ENCODE results near the gene EGFR. TPM values are rescaled to one million over a fixed set of nuclear protein-coding genes. Genes with fewer than 3 reads are reported as not detected.

Gene EGFR
- total and polyA plus RNA-seq, 4 experiments from 2014 or later, result not detected

- Histone ChIP-seq H3K9me3 (ENCODE audit: control insufficient read depth in 1 of 2, low read length in 2 of 2) (no peaks in the 10 kb centered on the region), H3K27ac (ENCODE audit: low read depth, low read length) (no peak overlapping the region), H3K36me3 (ENCODE audit: insufficient read depth, low read length) (no peaks in the 10 kb centered on the region), H3K4me1 (ENCODE audit: insufficient read depth, low read length) (no peaks in the 10 kb centered on the region), H3K4me3 (ENCODE audit: low read length in 2 of 2) (no peak overlapping the region), H3K27me3 (ENCODE audit: insufficient read depth, low read length) (no peaks in the 10 kb centered on the region)
- ChIA-PET CTCF (ENCODE audit: partially characterized antibody) (no interaction called here), POLR2A (ENCODE audit: partially characterized antibody) (interaction anchor here (1.1 kb wide), 1 partner anchor 8 kb away, joined by 3 read pairs; no protein-coding TSS in a partner anchor)
- no peak for DNase-seq
- no peaks in the 10 kb centered on the region for H3K36me3 Mint-ChIP-seq
- H3K27me3 Mint-ChIP-seq, result peaks cover 2 to 7% of the 10 kb centered on the region in 2 donors
- H3K4me1 Mint-ChIP-seq, result no peaks in the 10 kb centered on the region
- no peak overlapping the region for H3K27ac Mint-ChIP-seq
- no peaks in the 10 kb centered on the region for H3K9me3 Mint-ChIP-seq
- intact Hi-C loops (cut with micrococcal nuclease), result no loop called here
- H3K4me3 Mint-ChIP-seq, result no peak overlapping the region
Observed at GRCh38 chr7:55157764-55158105, 138.9 kb downstream of the EGFR start.

GRCh38 chr7:55158541-55159382 is 139.9 kb downstream of the EGFR start:
- no peaks in the 10 kb centered on the region for H3K4me1 ChIP-seq (ENCODE audit: insufficient read depth, low read length)
- intact Hi-C loops (cut with micrococcal nuclease), result no loop called here
- POLR2A ChIA-PET (ENCODE audit: partially characterized antibody), result no interaction called here
- H3K27me3 Mint-ChIP-seq, result peaks cover 2 to 7% of the 10 kb centered on the region in 2 donors
- no peak overlapping the region for H3K4me3 ChIP-seq (ENCODE audit: low read length in 2 of 2)
- CTCF ChIA-PET (ENCODE audit: partially characterized antibody), result no interaction called here
- no peaks in the 10 kb centered on the region for H3K9me3 Mint-ChIP-seq
- no peaks in the 10 kb centered on the region for H3K36me3 Mint-ChIP-seq
- no peaks in the 10 kb centered on the region for H3K36me3 ChIP-seq (ENCODE audit: insufficient read depth, low read length)
- no peaks in the 10 kb centered on the region for H3K27me3 ChIP-seq (ENCODE audit: insufficient read depth, low read length)
- no peaks in the 10 kb centered on the region for H3K4me1 Mint-ChIP-seq
- no peak overlapping the region for H3K27ac ChIP-seq (ENCODE audit: low read depth, low read length)
- H3K9me3 ChIP-seq (ENCODE audit: control insufficient read depth in 1 of 2, low read length in 2 of 2), result no peaks in the 10 kb centered on the region
- no peak for DNase-seq
- H3K4me3 Mint-ChIP-seq, result no peak overlapping the region
- no peak overlapping the region for H3K27ac Mint-ChIP-seq

GRCh38 chr7:55160539-55160938 is 141.7 kb downstream of the EGFR start:
- no peaks in the 10 kb centered on the region for H3K36me3 Mint-ChIP-seq

GRCh38 chr7:55161154-55161687 is 142.4 kb downstream of the EGFR start:
- ChIA-PET POLR2A (ENCODE audit: partially characterized antibody) (no interaction called here), CTCF (ENCODE audit: partially characterized antibody) (no interaction called here)
- Histone ChIP-seq H3K4me3 (ENCODE audit: low read length in 2 of 2) (no peak overlapping the region), H3K9me3 (ENCODE audit: control insufficient read depth in 1 of 2, low read length in 2 of 2) (no peaks in the 10 kb centered on the region), H3K4me1 (ENCODE audit: insufficient read depth, low read length) (no peaks in the 10 kb centered on the region), H3K27ac (ENCODE audit: low read depth, low read length) (no peak overlapping the region), H3K27me3 (ENCODE audit: insufficient read depth, low read length) (no peaks in the 10 kb centered on the region), H3K36me3 (ENCODE audit: insufficient read depth, low read length) (no peaks in the 10 kb centered on the region)
- peaks cover 0 to under 1% (median 0%) of the 10 kb centered on the region in 8 donors for H3K9me3 Mint-ChIP-seq
- H3K36me3 Mint-ChIP-seq, result no peaks in the 10 kb centered on the region
- no peak overlapping the region for H3K4me3 Mint-ChIP-seq
- H3K27ac Mint-ChIP-seq, result no peak overlapping the region
- H3K4me1 Mint-ChIP-seq, result no peaks in the 10 kb centered on the region
- H3K27me3 Mint-ChIP-seq, result peaks cover 2 to 7% of the 10 kb centered on the region in 2 donors
- intact Hi-C loops (cut with micrococcal nuclease), result no loop called here
- DNase-seq, result no peak

More at GRCh38 chr7:55160539-55160938, 141.7 kb downstream of the EGFR start:
- no peak overlapping the region for H3K27ac Mint-ChIP-seq
- no peak overlapping the region for H3K4me3 Mint-ChIP-seq
- Histone ChIP-seq H3K36me3 (ENCODE audit: insufficient read depth, low read length) (no peaks in the 10 kb centered on the region), H3K27ac (ENCODE audit: low read depth, low read length) (no peak overlapping the region), H3K27me3 (ENCODE audit: insufficient read depth, low read length) (no peaks in the 10 kb centered on the region), H3K4me3 (ENCODE audit: low read length in 2 of 2) (no peak overlapping the region), H3K4me1 (ENCODE audit: insufficient read depth, low read length) (no peaks in the 10 kb centered on the region), H3K9me3 (ENCODE audit: control insufficient read depth in 1 of 2, low read length in 2 of 2) (no peaks in the 10 kb centered on the region)
- ChIA-PET CTCF (ENCODE audit: partially characterized antibody) (no interaction called here), POLR2A (ENCODE audit: partially characterized antibody) (no interaction called here)
- H3K27me3 Mint-ChIP-seq, result peaks cover 2 to 7% of the 10 kb centered on the region in 2 donors
- H3K4me1 Mint-ChIP-seq, result no peaks in the 10 kb centered on the region
- H3K9me3 Mint-ChIP-seq, result no peaks in the 10 kb centered on the region
- no peak for DNase-seq
- intact Hi-C loops (cut with micrococcal nuclease), result no loop called here

- ChIA-PET CTCF (ENCODE audit: partially characterized antibody) (no interaction called here), POLR2A (ENCODE audit: partially characterized antibody) (no interaction called here)
- intact Hi-C loops (cut with micrococcal nuclease), result no loop called here
- Mint-ChIP-seq H3K27ac (no peak overlapping the region), H3K9me3 (peaks cover 0 to 6% (median 2%) of the 10 kb centered on the region in 8 donors), H3K4me3 (no peak overlapping the region), H3K27me3 (peaks cover 2 to 3% of the 10 kb centered on the region in 2 donors), H3K4me1 (no peaks in the 10 kb centered on the region), H3K36me3 (no peaks in the 10 kb centered on the region)
- DNase-seq, result no peak
- Histone ChIP-seq H3K27me3 (ENCODE audit: insufficient read depth, low read length) (no peaks in the 10 kb centered on the region), H3K9me3 (ENCODE audit: control insufficient read depth in 1 of 2, low read length in 2 of 2) (no peaks in the 10 kb centered on the region), H3K36me3 (ENCODE audit: insufficient read depth, low read length) (no peaks in the 10 kb centered on the region), H3K4me3 (ENCODE audit: low read length in 2 of 2) (no peak overlapping the region), H3K27ac (ENCODE audit: low read depth, low read length) (no peak overlapping the region), H3K4me1 (ENCODE audit: insufficient read depth, low read length) (no peaks in the 10 kb centered on the region)
Observed at GRCh38 chr7:55162476-55162875, 143.7 kb downstream of the EGFR start.

- ChIA-PET POLR2A (ENCODE audit: partially characterized antibody) (no interaction called here), CTCF (ENCODE audit: partially characterized antibody) (no interaction called here)
- no peaks in the 10 kb centered on the region for H3K4me1 Mint-ChIP-seq
- H3K36me3 Mint-ChIP-seq, result no peaks in the 10 kb centered on the region
- no peak overlapping the region for H3K4me3 Mint-ChIP-seq
- no peak overlapping the region for H3K27ac Mint-ChIP-seq
- Histone ChIP-seq H3K4me3 (ENCODE audit: low read length in 2 of 2) (no peak overlapping the region), H3K27me3 (ENCODE audit: insufficient read depth, low read length) (no peaks in the 10 kb centered on the region), H3K27ac (ENCODE audit: low read depth, low read length) (no peak overlapping the region), H3K9me3 (ENCODE audit: control insufficient read depth in 1 of 2, low read length in 2 of 2) (no peaks in the 10 kb centered on the region), H3K4me1 (ENCODE audit: insufficient read depth, low read length) (no peaks in the 10 kb centered on the region), H3K36me3 (ENCODE audit: insufficient read depth, low read length) (no peaks in the 10 kb centered on the region)
- peaks cover 0 to 7% (median 2%) of the 10 kb centered on the region in 8 donors for H3K9me3 Mint-ChIP-seq
- intact Hi-C loops (cut with micrococcal nuclease), result no loop called here
- DNase-seq, result no peak
- H3K27me3 Mint-ChIP-seq, result peaks cover 2 to 3% of the 10 kb centered on the region in 2 donors
Observed at GRCh38 chr7:55163733-55164132, 144.9 kb downstream of the EGFR start.

- H3K9me3 Mint-ChIP-seq, result peaks cover 0 to 7% (median 2%) of the 10 kb centered on the region in 8 donors
- no peaks in the 10 kb centered on the region for H3K4me1 Mint-ChIP-seq
- POLR2A ChIA-PET (ENCODE audit: partially characterized antibody), result no interaction called here
- H3K36me3 ChIP-seq (ENCODE audit: insufficient read depth, low read length), result no peaks in the 10 kb centered on the region
- CTCF ChIA-PET (ENCODE audit: partially characterized antibody), result no interaction called here
- no peak for DNase-seq
- H3K4me1 ChIP-seq (ENCODE audit: insufficient read depth, low read length), result no peaks in the 10 kb centered on the region
- H3K27me3 ChIP-seq (ENCODE audit: insufficient read depth, low read length), result no peaks in the 10 kb centered on the region
- H3K36me3 Mint-ChIP-seq, result no peaks in the 10 kb centered on the region
- no peak overlapping the region for H3K4me3 ChIP-seq (ENCODE audit: low read length in 2 of 2)
- intact Hi-C loops (cut with micrococcal nuclease), result no loop called here
- H3K27me3 Mint-ChIP-seq, result peaks cover under 1 to 2% of the 10 kb centered on the region in 2 donors
- H3K9me3 ChIP-seq (ENCODE audit: control insufficient read depth in 1 of 2, low read length in 2 of 2), result no peaks in the 10 kb centered on the region
- no peak overlapping the region for H3K4me3 Mint-ChIP-seq
- H3K27ac Mint-ChIP-seq, result no peak overlapping the region
- H3K27ac ChIP-seq (ENCODE audit: low read depth, low read length), result no peak overlapping the region
Observed at GRCh38 chr7:55164527-55164926, 145.7 kb downstream of the EGFR start.

Measured in CD4-positive, alpha-beta memory T cell (primary cell).